K562 (cell line): ENCODE data around the gene UCHL5. TPM values are rescaled to one million over a fixed set of nuclear protein-coding genes. Genes with fewer than 3 reads are reported as not detected.

Experiments
- ATAC-seq: fragments of 200-7000 bp; cut with Tn5 transposase; 3 replicates; pipeline ENCODE4 v1.9.1; 2020; ENCODE audit warnings: moderate library complexity
- BruUV-seq: library from RNA; stranded (reverse); fragments of 400-500 nt; replicated peaks from 2 replicates; lab custom pipeline; 2021; lab: Mats Ljungman, UMichigan
- CTCF ChIA-PET: fragments of 300-600 bp; formaldehyde crosslinking; extraction: SDS; loops from one replicate; lab custom pipeline; 2021; ENCODE audit warnings: low intra/inter-chr PET ratio; lab: Yijun Ruan, JAX
- POLR2A ChIA-PET: fragments of 300-600, 350-650 bp; sonication (Branson Sonifier 250); formaldehyde crosslinking; extraction: SDS; loops from one replicate; lab custom pipeline; 2021; ENCODE audit warnings: antibody characterized with exemption, inconsistent platforms; lab: Yijun Ruan, JAX
- DNase-seq, 4 experiments: peaks; one replicate each; pipeline versions ENCODE4 v3.0.0 to v3.0.0-alpha.2; 2011 to 2018; ENCODE audit warnings: low spot score in 3 of 4, mixed read lengths in 3 of 4; ENCODE audit errors: extremely low read depth in 1 of 4
- FAIRE-seq: peaks from 2 replicates; lab custom pipeline; 2011; peaks lifted over from hg19 to GRCh38; lab: Jason Lieb, UNC
- H2AFZ ChIP-seq: 2 replicates; pipeline ENCODE4 v1.6.0; 2011; ENCODE audit warnings: low read depth, low read length, control low read depth, inconsistent platforms
- H3K27ac ChIP-seq: fragments of 200-600 bp; 3 replicates; pipeline ENCODE4 v1.8.0; 2011; ENCODE audit warnings: low read depth, mild to moderate bottlenecking, control low read depth, inconsistent platforms, low read length, moderate library complexity, mixed read lengths; ENCODE audit errors: extremely low read depth
- H3K27me3 ChIP-seq, 2 experiments: fragments of 300-600 bp in 1 of 2; 2 replicates in 1 of 2; 3 replicates in 1 of 2; pipeline versions ENCODE4 v1.6.0 to v1.8.0; 2011; ENCODE audit warnings: inconsistent platforms in 2 of 2, low read length in 2 of 2, mild to moderate bottlenecking in 1 of 2, mixed read lengths in 1 of 2, moderate library complexity in 1 of 2; ENCODE audit not compliant: control insufficient read depth in 2 of 2, insufficient read depth in 2 of 2
- H3K36me3 ChIP-seq: fragments of 300-600 bp; 3 replicates; pipeline ENCODE4 v1.8.0; 2011; ENCODE audit warnings: mild to moderate bottlenecking, low read length, inconsistent platforms; ENCODE audit not compliant: control insufficient read depth, insufficient read depth
- H3K4me1 ChIP-seq, 2 experiments: fragments of 200-600 bp in 1 of 2; replicated peaks in 1 of 2; 2 replicates in 1 of 2; 3 replicates in 1 of 2; pipeline versions ENCODE4 v1.5.1 to v1.8.0; 2011; ENCODE audit warnings: inconsistent platforms in 2 of 2, low read length in 2 of 2, mild to moderate bottlenecking in 1 of 2, mixed read lengths in 1 of 2, moderate library complexity in 1 of 2; ENCODE audit not compliant: control insufficient read depth in 2 of 2, insufficient read depth in 2 of 2
- H3K4me2 ChIP-seq: 2 replicates; pipeline ENCODE4 v1.6.1; 2011; ENCODE audit warnings: low read length, control low read depth, inconsistent platforms, mixed read lengths; ENCODE audit not compliant: insufficient read depth
- H3K4me3 ChIP-seq: fragments of 200-600 bp; sonication (generic), shearing (Covaris generic); 2 replicates; pipeline ENCODE4 v1.5.1; 2016; ENCODE audit warnings: control low read depth, inconsistent platforms
- H3K79me2 ChIP-seq: fragments of 200-600 bp; 3 replicates; pipeline ENCODE4 v1.8.0; 2011; ENCODE audit warnings: low read length, inconsistent platforms; ENCODE audit not compliant: control insufficient read depth, insufficient read depth
- H3K9ac ChIP-seq, 2 experiments: 2 replicates each; pipeline versions ENCODE4 v1.6.0 to v1.6.1; 2011; ENCODE audit warnings: low read depth in 2 of 2, low read length in 2 of 2, control low read depth in 1 of 2, inconsistent platforms in 1 of 2, mild to moderate bottlenecking in 1 of 2, mixed read lengths in 1 of 2; ENCODE audit not compliant: insufficient read depth in 1 of 2
- H3K9me1 ChIP-seq: one replicate; pipeline ENCODE4 v1.6.0; 2011; ENCODE audit warnings: inconsistent platforms, mild to moderate bottlenecking, low read length, moderate library complexity; ENCODE audit not compliant: control insufficient read depth, insufficient read depth
- H3K9me3 ChIP-seq: replicated peaks from 2 replicates; pipeline ENCODE4 v1.5.1; 2011; ENCODE audit warnings: low read depth, low read length, inconsistent platforms; ENCODE audit not compliant: control insufficient read depth, insufficient read depth
- H4K20me1 ChIP-seq: replicated peaks from 2 replicates; pipeline ENCODE4 v1.6.1; 2011; ENCODE audit warnings: low read length, inconsistent platforms, mixed read lengths; ENCODE audit not compliant: control insufficient read depth, insufficient read depth
- ARID1B ChIP-seq: fragments of 450-650 bp; IDR thresholded peaks from 2 replicates; pipeline ENCODE4 v1.6.1; 2016; ENCODE audit warnings: antibody characterized with exemption, mild to moderate bottlenecking, inconsistent platforms
- BDP1 ChIP-seq: IDR thresholded peaks from 3 replicates; pipeline ENCODE4 v1.6.1; 2011; ENCODE audit not compliant: insufficient read length, insufficient read depth
- CHD2 ChIP-seq: IDR thresholded peaks from 2 replicates; pipeline ENCODE4 v1.6.1; 2011; ENCODE audit warnings: low read depth, low read length
- MTA3 ChIP-seq: fragments of 450-650 bp; formaldehyde crosslinking; IDR thresholded peaks from 2 replicates; pipeline ENCODE4 v1.6.1; 2017; ENCODE audit warnings: mild to moderate bottlenecking, borderline replicate concordance
- ZNF384 ChIP-seq: IDR thresholded peaks from 2 replicates; pipeline ENCODE4 v1.6.1; 2012; ENCODE audit warnings: low read depth, low read length, improper control_type of control experiment
- ZNF444 ChIP-seq: fragments of 250-450 bp; sonication (Bioruptor Pico); IDR thresholded peaks from 2 replicates; pipeline ENCODE4 v1.4.0; 2020; ENCODE audit warnings: mild to moderate bottlenecking, moderate library complexity
- WGBS: fragments of 100-300 bp; shearing (Covaris generic); methylation state at CpG from one replicate; pipeline ENCODE4 v1.1.6; 2016; ENCODE audit warnings: low coverage, mixed read lengths; ENCODE audit not compliant: insufficient coverage; ENCODE audit errors: missing lambda C conversion rate; 5-methylcytosine and 5-hydroxymethylcytosine counted together
- in situ Hi-C: fragments of 300-500 bp; cut with MboI; formaldehyde crosslinking; loops from 4 replicates; pipeline ENCODE4 v1.15.0; 2018; ENCODE audit warnings: inconsistent platforms, mixed read lengths
- intact Hi-C: fragments of 100-400 bp; cut with micrococcal nuclease; formaldehyde crosslinking; loops from 2 replicates; pipeline ENCODE4 v1.14.2; 2022
- polyA plus RNA-seq, 8 experiments: library from polyadenylated mRNA; depleted of rRNA in 4 of 8; stranded (reverse) in 5 of 8; unstranded in 3 of 8; fragments of >200 nt; fragmentation: Nextera tagmentation in 2 of 8; fragmentation: Illumina TruSeq in 1 of 8; extraction: Ambion mirVana in 2 of 8; extraction: Trizol in 1 of 8; gene quantifications; 2 replicates each; pipeline versions ENCODE4 v1.2.1 to v1.2.3, GENCODE V29; 2011 to 2014; ENCODE audit warnings: inconsistent platforms in 1 of 8, missing spikeins in 1 of 8
- total RNA-seq, 7 experiments: library from RNA; depleted of rRNA in 6 of 7; stranded (reverse); fragments of >200 nt in 6 of 7; fragmentation: Illumina TruSeq in 2 of 7; extraction: Trizol in 2 of 7; gene quantifications; 2 replicates each; pipeline versions ENCODE4 v1.2.1 to v1.2.3, GENCODE V29; 2011 to 2021; ENCODE audit warnings: low replicate concordance in 1 of 7
- TF ChIP-seq, protein P1 (sequence below): sonication (generic); formaldehyde crosslinking; IDR thresholded peaks from 2 replicates; pipeline ENCODE4 v1.8.0; 2022; ENCODE audit warnings: mild to moderate bottlenecking, missing genetic modification reagents

Gene UCHL5
- total and polyA plus RNA-seq, 9 of the 15 experiments (the other 6 are each of a cell fraction or from before 2014, with no cell fraction given): 61.0 to 206 (median 122) TPM

DNA sequence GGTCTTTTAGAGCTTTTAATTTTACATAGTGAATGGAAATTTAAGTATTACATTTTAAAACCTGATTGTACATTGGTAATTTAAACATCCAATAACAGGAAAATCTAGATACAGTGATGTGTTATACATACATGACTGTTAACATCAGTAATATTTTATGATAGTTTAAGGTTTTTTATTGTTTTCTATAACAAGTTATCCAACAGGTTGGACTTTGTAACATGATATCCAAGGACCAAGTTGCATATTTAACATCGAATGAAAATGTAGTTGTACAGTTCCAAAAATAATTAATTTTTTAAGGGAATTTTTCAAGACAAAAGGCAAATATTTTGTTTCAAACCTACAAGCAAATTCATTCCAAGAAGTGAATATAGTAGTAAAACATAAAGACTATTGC lies 31.7 kb upstream of the UCHL5 start (continued):
- TF ChIP-seq ARID1B: no peak

DNA sequence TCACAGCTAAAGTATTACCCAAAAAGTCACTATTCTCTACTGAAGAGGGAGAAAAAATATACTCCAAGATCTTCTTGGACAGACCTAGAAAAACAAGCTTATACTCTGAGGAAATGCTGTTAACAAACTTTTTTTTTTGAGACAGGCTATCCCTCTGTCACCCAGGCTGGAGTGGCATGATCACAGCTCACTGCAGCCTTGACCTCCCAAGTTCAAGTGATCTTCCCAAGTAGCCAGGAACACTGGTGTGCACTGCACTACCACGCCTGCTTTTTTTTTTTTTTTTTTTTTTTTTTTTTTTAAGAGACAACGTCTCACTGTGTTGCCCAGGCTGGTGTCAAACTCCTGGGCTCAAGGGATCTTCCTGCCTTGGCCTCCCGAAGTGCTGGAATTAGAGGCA lies 28.7 kb upstream of the UCHL5 start:
- Histone ChIP-seq H3K27ac (no peak overlapping the region), H3K9ac (no peak overlapping the region), H3K9me3 (no peaks in the 10 kb centered on the region), H3K79me2 (no peaks in the 10 kb centered on the region)
- BruUV-seq: no TSS peak
- in situ Hi-C loops: no loop called here
- TF ChIP-seq MTA3 (no peak), ZNF444 (CRISPR knock-in tag) (no peak), ZNF384 (peak; percentile 36; the same call in 1 of the 2 replicates), CHD2 (no peak), BDP1 (no peak)
- TF ChIP-seq, protein P1, sequence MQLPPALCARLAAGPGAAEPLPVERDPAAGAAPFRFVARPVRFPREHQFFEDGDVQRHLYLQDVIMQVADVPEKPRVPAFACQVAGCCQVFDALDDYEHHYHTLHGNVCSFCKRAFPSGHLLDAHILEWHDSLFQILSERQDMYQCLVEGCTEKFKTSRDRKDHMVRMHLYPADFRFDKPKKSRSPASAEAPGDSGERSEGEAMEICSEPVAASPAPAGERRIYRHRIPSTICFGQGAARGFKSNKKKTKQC (CRISPR knock-in tag): no peak
- TF ChIP-seq, all 486 proteins: peak for 1
- peak; percentile 40 for ATAC-seq
- H3K4me2 ChIP-seq: no peak overlapping the region
- no peak overlapping the region for H3K4me3 ChIP-seq
- WGBS: 57% methylated on average over 3 of the region's 3 CpGs
- H3K4me1 ChIP-seq: no peaks in the 10 kb centered on the region
- no peak overlapping the region for H2AFZ ChIP-seq
- intact Hi-C loops: no loop called here
- H3K9me1 ChIP-seq: no peaks in the 10 kb centered on the region
- no peak for DNase-seq
- CTCF ChIA-PET: no interaction called here
- no peaks in the 10 kb centered on the region for H3K27me3 ChIP-seq
- no peaks in the 10 kb centered on the region for H4K20me1 ChIP-seq
- FAIRE-seq: no peak
- POLR2A ChIA-PET: interaction anchor here (0.6 to 1.6 kb wide), 5 partner anchors 9 to 49 kb away, joined by 3 to 6 read pairs (median 3); no protein-coding TSS in a partner anchor
- H3K36me3 ChIP-seq: peaks cover 81% of the 10 kb centered on the region
